Muscle of back (tissue), 13 donors: ENCODE results near the gene OR14J1. TPM values are rescaled to one million over a fixed set of nuclear protein-coding genes. Genes with fewer than 3 reads are reported as not detected.
"Not testable (repeated sequence)": the region's sequence is repeated elsewhere in the genome, so short reads cannot be mapped to it uniquely, and the experiment has no call there.

Experiments
- DNase-seq, 3 donors: peaks; one replicate each; pipeline versions ENCODE4 v3.0.0 to v3.0.0-alpha.2; 2013
- long read RNA-seq, 9 donors: transcript quantifications; one replicate each; lab custom pipeline, GENCODE V29; 2026
- polyA plus RNA-seq, 10 donors: library from polyadenylated mRNA; unstranded; fragments of 120-200 nt; gene quantifications; one replicate each; pipeline ENCODE4 v1.2.1, GENCODE V29; 2013; ENCODE audit not compliant: insufficient read length in 10 of 10

OR14J1 gene, protein sequence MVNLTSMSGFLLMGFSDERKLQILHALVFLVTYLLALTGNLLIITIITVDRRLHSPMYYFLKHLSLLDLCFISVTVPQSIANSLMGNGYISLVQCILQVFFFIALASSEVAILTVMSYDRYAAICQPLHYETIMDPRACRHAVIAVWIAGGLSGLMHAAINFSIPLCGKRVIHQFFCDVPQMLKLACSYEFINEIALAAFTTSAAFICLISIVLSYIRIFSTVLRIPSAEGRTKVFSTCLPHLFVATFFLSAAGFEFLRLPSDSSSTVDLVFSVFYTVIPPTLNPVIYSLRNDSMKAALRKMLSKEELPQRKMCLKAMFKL
- under 1 TPM in 4 of 10 donors, not detected in 6; 0.03 to 0.07 (median 0.04) TPM for polyA plus RNA-seq
- long read RNA-seq, donor 1 = 0 reads
- long read RNA-seq, donor 2 = 0 reads
- long read RNA-seq, donor 3 = 0 reads
- long read RNA-seq, donor 4 = 0 reads
- long read RNA-seq, donor 5 = 0 reads
- long read RNA-seq, donor 6 = 0 reads
- long read RNA-seq, donor 7 = 0 reads
- long read RNA-seq, donor 8 = 0 reads
- long read RNA-seq, donor 9 = 0 reads

DNA sequence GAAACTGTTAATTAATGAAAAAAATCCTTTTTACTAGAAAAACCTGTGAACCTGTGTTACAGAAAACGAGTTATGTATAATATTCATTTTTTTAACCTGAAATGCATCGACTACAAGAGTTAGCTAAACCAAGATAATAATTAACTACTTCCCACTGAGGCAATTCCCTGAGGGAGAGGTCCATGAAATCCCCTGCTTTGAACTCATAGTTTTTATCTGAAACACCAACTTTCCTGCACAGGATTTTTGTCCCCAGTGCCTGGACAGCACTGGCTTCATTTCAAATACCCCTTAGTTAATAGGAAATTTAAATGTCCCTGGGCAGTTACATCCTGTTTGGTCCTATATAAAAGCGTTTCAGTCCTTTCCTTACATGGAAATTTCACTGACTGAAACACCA lies at the start of gene OR14J1:
TSS of gene OR14J1 (plus strand) at position 386 of the 400 bp plus-strand sequence. CDS start 4,989 bp downstream, outside the sequence.
- no peak for DNase-seq

DNA sequence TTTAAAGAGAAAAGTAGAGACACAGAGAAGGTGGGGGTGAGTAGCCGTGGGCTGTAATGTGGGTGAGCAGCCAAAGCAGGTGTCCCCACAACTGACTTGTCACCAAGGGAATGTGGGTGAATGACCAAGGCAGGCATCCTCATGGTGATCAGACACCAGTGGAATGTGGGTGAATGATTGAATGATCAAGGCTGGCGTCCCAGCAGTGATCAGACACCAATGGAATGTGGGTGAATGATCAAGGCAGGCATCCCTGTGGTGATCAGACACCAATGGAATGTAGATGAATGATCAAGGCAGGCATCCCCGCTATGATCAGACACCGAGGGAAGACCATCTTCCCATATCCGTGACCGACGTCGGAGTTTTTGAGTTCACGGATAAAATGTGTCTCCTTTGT lies 49.8 kb upstream of the OR14J1 start:
- DNase-seq = no peak

DNA sequence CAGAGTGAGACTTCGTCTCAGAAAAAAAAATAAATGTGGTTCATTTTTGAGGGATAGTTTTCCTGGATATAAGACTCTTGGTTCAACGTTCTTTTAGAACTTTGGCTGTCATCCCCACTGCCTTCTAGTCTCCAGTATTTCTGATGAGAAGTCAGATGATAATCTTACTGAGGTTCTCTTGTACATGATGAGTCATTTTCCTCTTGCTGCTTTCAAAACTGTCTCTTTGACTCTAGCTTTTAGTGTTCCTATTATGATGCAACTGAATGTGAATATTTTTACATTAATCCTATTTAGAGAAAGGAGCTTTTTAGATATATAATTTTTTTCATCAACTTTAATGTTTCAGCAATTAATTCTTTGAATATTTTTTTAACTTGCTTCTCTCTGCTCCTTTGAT lies 46.0 kb upstream of the OR14J1 start:
- no peak for DNase-seq

DNA sequence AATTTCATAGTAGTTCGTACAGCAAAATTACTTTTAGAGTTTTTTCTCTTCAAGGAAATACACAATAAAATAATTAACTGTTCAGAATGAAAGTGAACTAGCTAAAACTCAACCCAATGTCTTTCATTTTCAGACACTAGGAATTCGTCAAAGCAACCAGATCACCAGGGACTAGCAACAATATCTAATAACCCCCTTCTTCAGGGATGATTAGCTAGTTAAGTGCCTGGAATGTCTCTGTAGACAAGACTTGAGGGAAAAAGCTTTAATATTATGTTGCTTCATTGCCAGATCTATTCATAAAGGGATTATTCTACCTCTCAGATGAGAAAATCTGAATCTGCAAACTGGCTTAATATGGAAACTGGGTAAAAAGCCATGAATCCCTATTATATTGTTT lies 41.8 kb upstream of the OR14J1 start:
- no peak for DNase-seq

DNA sequence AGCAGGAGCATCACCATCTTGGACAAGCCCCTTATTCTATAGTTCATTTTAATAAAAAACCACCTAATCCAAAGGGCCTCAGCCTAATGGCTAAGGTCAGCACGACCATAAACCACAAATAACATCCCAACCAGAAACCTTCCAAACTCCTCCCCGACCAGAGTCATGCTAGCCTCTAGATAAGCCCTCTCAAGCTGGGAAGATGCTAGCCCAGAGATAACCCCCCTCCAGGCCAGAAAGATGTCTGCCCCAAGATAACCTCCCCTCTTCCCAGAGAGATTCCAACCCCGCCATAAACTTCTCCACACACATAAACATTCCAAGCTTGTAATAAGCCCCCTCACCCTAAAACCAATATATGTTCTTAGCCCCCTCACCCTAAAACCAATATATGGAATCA lies 38.5 kb upstream of the OR14J1 start:
- no peak for DNase-seq

DNA sequence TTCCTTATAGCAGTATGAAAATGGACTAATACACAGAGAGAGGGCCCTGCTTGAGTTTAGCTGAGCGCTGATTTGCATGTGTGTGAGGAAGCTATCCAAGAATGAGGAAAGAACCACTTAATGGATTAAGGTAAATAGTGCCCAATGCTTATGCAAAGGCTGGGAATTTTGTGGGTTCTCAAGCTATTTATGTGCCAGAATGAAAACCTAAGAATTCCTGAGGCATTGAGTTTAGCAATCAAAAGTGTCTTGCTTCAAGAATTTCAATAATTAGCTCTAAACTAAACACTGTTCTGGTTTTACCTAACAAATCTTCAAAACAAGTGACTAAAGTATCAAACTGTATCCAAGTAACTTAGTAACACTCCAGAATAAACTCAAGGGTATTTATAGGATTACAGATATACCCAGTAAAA lies 7.0 kb upstream of the OR14J1 start:
- no peak for DNase-seq

DNA sequence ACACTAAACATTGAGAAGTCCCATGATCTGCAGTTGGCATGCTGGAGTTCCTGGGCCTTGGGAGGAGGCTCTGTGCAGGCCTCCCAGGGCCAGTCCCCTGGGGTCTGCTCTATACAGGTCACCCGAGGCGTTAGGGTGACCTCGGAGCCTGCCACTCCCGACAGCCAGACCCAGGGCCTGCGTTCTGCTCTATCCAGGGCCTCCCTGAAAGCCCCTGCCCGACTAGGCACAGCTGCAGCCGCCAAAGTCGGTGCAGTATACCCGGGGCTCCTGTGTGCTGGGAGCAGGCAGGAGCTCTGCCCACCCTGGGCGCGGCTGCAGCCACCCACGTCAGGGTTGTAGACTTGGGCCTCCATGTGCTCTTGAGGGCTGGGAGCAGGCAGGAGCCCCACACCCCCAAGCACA lies 6.3 kb upstream of the OR14J1 start:
- no peak for DNase-seq

DNA sequence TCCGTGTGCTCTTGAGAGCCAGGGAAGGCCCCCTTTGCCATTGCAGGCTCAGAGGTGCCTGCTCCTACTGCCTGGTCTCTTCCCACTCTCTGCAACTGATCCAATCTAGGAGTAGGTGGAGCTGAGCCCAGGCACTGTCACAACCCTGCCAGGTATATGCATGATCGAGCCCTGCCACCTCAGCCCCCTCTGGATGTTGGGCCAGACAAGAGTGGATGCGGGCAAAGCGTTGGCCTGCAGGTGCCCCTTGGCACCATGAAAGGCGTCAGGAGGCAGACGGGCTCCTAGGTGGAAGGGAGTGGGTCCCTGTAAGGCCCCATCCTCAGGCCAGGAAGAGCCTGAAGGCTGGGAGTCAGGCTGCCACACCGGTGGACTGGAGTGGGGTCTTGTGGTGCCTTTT lies 5.9 kb upstream of the OR14J1 start:
- DNase-seq = no peak

DNA sequence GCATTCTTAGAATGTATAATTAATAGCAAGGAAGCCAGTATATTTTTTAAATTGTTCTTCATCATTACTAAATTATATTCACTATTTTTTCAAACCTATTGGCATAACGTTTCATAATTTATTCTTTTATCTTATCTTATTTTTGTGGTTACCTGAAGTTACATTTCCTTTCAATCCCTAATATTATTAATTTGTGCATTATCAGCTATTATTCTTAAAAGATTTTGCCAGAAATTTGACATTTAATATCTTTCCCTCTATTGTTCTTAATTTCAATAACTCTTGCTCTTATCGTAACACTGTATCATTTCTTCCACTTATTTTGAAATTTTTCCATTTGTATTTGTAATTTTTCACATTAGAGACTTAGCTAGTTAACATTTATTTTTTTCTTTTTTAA lies 18.4 kb downstream of the OR14J1 start:
- DNase-seq = no peak

DNA sequence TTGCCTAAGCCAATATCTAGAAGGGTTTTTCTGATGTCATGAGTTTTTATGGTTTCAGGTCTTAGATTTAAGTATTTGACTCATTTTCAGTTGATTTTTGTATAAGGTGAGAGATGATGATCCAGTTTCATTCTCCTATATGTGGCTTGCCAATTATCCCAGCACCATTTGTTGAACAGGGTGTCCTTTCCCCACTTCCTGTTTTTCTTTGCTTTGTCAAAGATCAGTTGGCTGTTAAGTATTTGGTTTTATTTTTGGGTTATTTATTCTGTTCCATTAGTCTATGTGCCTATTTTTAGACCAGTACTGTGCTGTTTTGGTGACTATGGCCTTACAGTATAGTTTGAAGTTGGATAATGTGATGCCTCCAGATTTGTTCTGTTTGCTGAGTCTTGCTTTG lies 21.8 kb downstream of the OR14J1 start:
- not testable (repeated sequence) for DNase-seq

DNA sequence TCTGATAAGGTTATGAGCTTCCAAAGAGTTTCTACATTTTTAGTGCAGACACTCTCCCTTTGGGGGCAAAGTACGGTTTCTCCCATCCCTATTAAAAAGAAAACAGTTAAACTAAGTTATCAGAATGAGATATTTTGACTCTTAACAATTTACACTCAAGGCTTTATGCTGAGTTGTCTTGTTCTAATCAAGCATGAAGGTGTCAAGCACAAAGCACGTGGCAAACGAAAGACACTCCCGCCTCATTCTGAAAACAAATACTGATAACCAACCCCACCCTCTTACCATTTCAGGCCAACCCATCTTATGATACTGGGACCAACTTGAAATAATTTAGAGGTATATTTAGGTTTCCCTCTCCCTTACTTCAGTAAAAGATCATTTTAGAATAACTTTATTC lies 24.3 kb downstream of the OR14J1 start:
- no peak for DNase-seq

DNA sequence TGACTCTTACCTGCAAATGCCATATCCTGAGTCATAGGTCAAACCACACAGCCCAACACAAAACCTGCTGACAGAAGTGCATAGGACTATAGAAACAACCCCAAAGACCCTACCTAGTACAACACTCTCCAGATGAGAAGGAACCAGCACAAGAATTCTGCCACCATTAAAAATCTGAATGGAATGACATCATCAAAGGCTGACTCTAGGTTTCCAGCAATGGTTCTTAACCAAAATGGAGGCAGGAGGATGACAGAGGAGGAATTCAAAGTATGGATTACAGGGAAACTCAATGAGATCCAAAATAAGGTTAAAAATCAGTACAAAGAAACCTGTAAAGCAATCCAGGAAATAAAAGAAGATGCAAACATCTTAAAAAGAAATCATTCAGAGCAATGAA lies 31.2 kb downstream of the OR14J1 start:
- DNase-seq = no peak

DNA sequence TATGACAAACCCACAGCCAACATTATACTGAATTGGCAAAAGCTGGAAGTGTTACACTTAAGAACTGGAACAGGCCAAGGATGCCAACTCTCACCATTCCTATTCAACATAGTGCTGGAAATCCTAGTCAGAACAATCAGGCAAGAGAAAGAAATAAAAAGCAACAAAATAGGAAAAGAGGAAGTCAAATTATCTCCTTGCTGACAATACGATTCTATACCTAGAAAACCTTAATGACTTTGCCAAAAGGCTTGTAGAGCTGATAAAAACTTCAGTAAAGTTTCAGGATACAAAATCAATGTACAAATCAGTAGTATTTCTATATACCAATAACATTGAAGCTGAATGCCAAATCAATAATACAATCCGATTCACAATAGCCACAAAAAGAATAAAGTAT lies 34.8 kb downstream of the OR14J1 start:
- DNase-seq = no peak

DNA sequence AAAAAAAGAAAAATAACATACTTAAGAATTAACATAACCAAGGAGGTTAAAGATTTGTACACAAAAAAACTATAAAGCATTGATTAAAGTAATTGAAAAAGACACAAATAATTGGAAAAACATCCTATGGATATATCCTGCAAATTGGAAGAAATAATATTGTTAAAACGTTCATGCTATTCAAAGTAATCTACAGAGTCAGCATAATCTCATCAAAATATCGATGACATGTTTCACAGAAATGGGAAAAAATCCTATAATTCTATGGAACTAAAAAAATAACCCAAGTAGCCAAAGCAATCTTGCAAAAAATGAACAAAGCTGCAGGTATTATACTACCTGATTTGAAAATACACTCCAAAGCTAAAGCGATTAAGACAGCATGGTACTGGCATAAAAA lies 43.9 kb downstream of the OR14J1 start:
- DNase-seq = no peak

DNA sequence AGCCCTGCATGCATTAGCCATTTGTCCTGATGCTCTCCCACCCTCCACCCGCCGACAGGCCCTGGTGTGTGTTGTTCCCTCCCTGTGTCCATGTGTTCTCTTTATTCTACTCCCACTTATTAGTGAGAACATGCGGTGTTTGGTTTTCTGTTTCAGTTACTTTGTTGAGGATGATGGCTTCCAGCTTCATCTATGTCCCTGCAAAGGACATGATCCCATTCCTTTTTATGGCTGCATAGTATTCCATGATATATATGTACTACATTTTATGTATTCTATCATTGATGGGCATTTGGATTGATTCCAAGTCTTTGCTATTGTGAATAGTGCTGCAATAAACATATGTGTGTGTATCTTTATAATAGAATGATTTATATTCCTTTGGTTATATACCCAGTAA lies 47.8 kb downstream of the OR14J1 start:
- not testable (repeated sequence) for DNase-seq

DNA sequence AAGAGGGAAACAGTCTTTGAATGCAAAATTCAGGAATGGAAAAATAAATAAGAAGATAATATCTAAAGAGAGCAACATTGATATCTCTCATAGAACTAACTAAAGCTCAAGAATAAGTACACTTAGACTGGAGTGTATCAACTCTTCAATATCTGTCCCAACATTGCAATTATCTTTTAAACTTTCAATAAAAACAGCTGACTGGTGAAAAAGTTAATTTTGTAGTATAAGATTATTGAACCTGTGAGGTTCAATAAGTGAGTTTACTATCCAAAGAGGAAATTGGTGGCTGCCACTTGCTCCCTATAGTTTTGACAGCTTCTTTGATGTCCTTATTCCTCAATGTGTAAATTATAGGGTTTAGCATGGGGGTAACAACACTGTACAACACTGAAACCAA lies 53.5 kb downstream of the OR14J1 start:
- no peak for DNase-seq

DNA sequence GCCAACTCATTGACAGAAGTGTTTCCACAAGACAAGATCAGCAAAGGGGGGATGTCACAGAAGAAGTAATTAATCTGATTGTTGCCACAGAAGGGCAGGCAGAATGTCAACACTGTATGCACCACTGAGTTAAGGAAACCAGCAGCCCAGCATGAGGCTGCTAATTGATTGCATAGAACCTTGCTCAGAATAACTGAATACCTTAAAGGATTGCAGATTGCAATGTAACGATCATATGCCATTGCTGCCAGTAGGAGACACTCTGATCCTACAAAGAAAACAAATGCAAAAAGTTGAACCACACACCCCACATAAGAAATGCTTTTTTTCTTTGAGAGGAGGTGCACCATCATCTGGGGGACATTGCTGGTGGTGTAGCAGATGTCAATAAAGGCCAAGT lies 54.1 kb downstream of the OR14J1 start:
- DNase-seq = no peak

Other genes starting within 250 kb of the OR14J1 start
- not detected for gene OR2B3, start 214.4 kb upstream of the OR14J1 start, polyA plus RNA-seq
- gene OR2J1, start 202.2 kb upstream of the OR14J1 start, polyA plus RNA-seq = not detected
- not detected for gene OR2J3, start 193.6 kb upstream of the OR14J1 start, polyA plus RNA-seq
- under 1 TPM in 1 of 10 donors, not detected in 9; 0.18 TPM for gene OR2J2, start 130.8 kb upstream of the OR14J1 start, polyA plus RNA-seq
- not detected for gene OR5V1, start 67.2 kb downstream of the OR14J1 start, polyA plus RNA-seq
- gene OR12D3, start 73.6 kb downstream of the OR14J1 start, polyA plus RNA-seq = not detected
- not detected for gene OR12D2, start 93.9 kb downstream of the OR14J1 start, polyA plus RNA-seq
- not detected for gene OR12D1, start 113.2 kb downstream of the OR14J1 start, polyA plus RNA-seq
- gene OR10C1, start 137.6 kb downstream of the OR14J1 start, polyA plus RNA-seq = not detected
- not detected for gene OR11A1, start 155.4 kb downstream of the OR14J1 start, polyA plus RNA-seq
- gene OR2H1, start 155.5 kb downstream of the OR14J1 start, polyA plus RNA-seq = not detected
- gene MAS1L, start 186.3 kb downstream of the OR14J1 start, polyA plus RNA-seq = not detected